ENCODE measurements around the gene IL25. TPM values are rescaled to one million over a fixed set of nuclear protein-coding genes. Genes with fewer than 3 reads are reported as not detected.

IL25 gene
- polyA plus RNA-seq, 2 of the 4 experiments (the other 2 are of a cell fraction), result not detected

GRCh38 chr14:23373041-23373440 is 432 bp downstream of the IL25 start:
- WGBS (ENCODE audit: missing lambda C conversion rate), result 41% methylated on average over 3 of the region's 3 CpGs
- DNase-seq (ENCODE audit: low read depth in 1 of 2, low spot score in 1 of 2) (no peak), ATAC-seq (no peak), FAIRE-seq (no peak)
- CTCF ChIA-PET, result interaction anchor here (7.3 to 7.9 kb wide), 2 partner anchors 11 to 13 kb away, joined by 30 to 80 read pairs; no protein-coding TSS in a partner anchor
- Histone ChIP-seq H3K27ac (no peak overlapping the region), H3K4me3 (no peak overlapping the region), H3K4me1 (no peaks in the 10 kb centered on the region), H3K9me3 (no peaks in the 10 kb centered on the region), H3K4me2 (no peak overlapping the region)
- TF ChIP-seq NR3C1 (IDR thresholded peaks at IDR 0.05) (no peak), GATA3 (IDR thresholded peaks at IDR 0.05; ENCODE audit: borderline replicate concordance) (no peak), CEBPB (IDR thresholded peaks at IDR 0.05) (no peak), RARB (CRISPR knock-in tag; IDR thresholded peaks at IDR 0.05) (no peak), HOXB5 (CRISPR knock-in tag; IDR thresholded peaks at IDR 0.05) (no peak), BHLHE40 (IDR thresholded peaks at IDR 0.05; ENCODE audit: low read depth, low read length) (no peak), E2F6 (IDR thresholded peaks at IDR 0.05; ENCODE audit: borderline replicate concordance, low read depth) (no peak), ESRRA (IDR thresholded peaks at IDR 0.05; ENCODE audit: borderline replicate concordance, low read length) (no peak), USF2 (IDR thresholded peaks at IDR 0.05) (no peak), SMC3 (IDR thresholded peaks at IDR 0.05) (no peak), CTCF (IDR thresholded peaks at IDR 0.05) (no peak), ELK1 (IDR thresholded peaks at IDR 0.05; ENCODE audit: low read depth, low read length) (no peak)
- POLR2A ChIA-PET, result no interaction called here

GRCh38 chr14:23375527-23376251 is 3.1 kb downstream of the IL25 start:
- TF ChIP-seq NR3C1 (IDR thresholded peaks at IDR 0.05) (no peak), HOXA7 (CRISPR knock-in tag; IDR thresholded peaks at IDR 0.05) (no peak), HOXB5 (CRISPR knock-in tag; IDR thresholded peaks at IDR 0.05) (no peak), CTCF (IDR thresholded peaks at IDR 0.05) (no peak), HDAC2 (IDR thresholded peaks at IDR 0.05) (no peak), EP300 (IDR thresholded peaks at IDR 0.05) (no peak), CBX8 (IDR thresholded peaks at IDR 0.05) (no peak), SMC3 (IDR thresholded peaks at IDR 0.05) (no peak), RNF2 (IDR thresholded peaks at IDR 0.05; ENCODE audit: borderline replicate concordance, low read depth) (no peak), FOSL2 (IDR thresholded peaks at IDR 0.05) (no peak), FOSL2 (CRISPR knock-in tag; IDR thresholded peaks at IDR 0.05) (no peak), FOSB (CRISPR knock-in tag; IDR thresholded peaks at IDR 0.05) (no peak), REST (IDR thresholded peaks at IDR 0.05) (no peak), ZNF302 (CRISPR knock-in tag; IDR thresholded peaks at IDR 0.05) (no peak), TP53 (CRISPR knock-in tag; IDR thresholded peaks at IDR 0.05) (no peak), RCOR1 (IDR thresholded peaks at IDR 0.05; ENCODE audit: low read depth, low read length) (no peak)
- Histone ChIP-seq H3K9me3 (no peaks in the 10 kb centered on the region), H3K4me3 (no peak overlapping the region), H3K4me1 (no peaks in the 10 kb centered on the region), H3K4me2 (no peak overlapping the region), H3K27ac (no peak overlapping the region)
- CTCF ChIA-PET, result interaction anchor here (1.5 to 11.1 kb wide), 6 partner anchors 8 to 67 kb away, joined by 4 to 186 read pairs (median 71); no protein-coding TSS in a partner anchor
- no peak for ATAC-seq
- 80% methylated on average over 16 of the region's 21 CpGs for WGBS (ENCODE audit: missing lambda C conversion rate)
- DNase-seq (ENCODE audit: low read depth in 1 of 2, low spot score in 1 of 2), result no peak
- POLR2A ChIA-PET, result no interaction called here
- no peak for FAIRE-seq

All from A549 (cell line).